Coronary artery (tissue), 2 donors: ENCODE measurements around the gene NRIP1.
A peak's percentile ranks its signal among the peaks of the same experiment; 100 is the strongest.

Source experiments
- DNase-seq: peaks from one replicate; pipeline ENCODE4 v3.0.0-alpha.2; 2017; ENCODE audit warnings: low spot score
- H3K27ac ChIP-seq, 2 donors: fragments of 200-600 bp; sonication (generic); one replicate each; pipeline ENCODE4 v1.5.1; 2016 to 2019
- H3K4me3 ChIP-seq: fragments of 200-600 bp; sonication (generic); 2 replicates; pipeline ENCODE4 v1.5.1; 2016; ENCODE audit warnings: mild to moderate bottlenecking, moderate library complexity
- TF ChIP-seq, protein P1 (sequence below): fragments of 200-600 bp; sonication (generic); IDR thresholded peaks from one replicate; pipeline ENCODE4 v1.5.1; 2019; ENCODE audit warnings: antibody characterized with exemption

Gene NRIP1

DNA sequence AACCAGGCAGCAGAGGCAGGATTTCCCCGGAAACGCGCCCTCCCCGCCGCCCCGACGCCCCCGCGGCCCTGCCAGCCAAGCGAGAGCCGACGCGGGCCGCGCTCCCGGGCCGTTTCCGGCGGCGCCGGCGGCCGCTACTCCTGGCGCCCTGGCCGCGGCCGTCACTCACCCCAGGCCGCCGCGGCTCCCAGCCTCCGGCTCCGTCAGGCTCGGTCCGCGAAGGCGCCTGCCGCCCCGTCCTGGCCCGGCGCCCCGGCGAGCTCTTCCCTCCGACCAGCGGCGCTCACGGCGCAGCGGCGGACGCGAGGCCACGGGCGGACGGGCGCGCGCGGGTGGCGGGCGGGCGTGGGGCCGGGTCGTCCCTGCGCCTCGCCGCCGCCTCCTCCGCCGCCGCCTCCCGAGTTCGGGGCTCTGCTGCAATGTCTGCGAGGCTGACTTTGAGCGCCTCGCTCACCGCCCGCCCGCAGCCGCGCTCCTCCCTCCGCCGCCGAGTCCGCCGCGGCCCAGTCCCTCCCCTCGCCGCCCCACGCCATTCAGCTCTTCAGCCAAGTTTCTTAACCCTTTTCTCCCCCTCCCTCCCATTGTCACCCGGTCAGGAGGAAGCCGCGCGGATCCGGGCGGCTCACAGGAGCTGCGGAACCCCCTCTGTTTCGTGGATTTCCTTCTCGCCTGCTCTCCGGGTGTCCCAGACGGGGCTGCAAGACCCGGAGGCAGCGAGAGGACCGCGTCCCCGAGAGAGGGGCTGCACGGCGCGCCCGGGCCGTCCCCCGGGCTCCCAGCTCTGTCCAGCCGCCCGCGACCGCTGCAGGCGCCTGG, at the start of gene NRIP1:
TSS of gene NRIP1 (minus strand) at position 425 of the 816 bp plus-strand sequence. CDS start 96,808 bp downstream, outside the sequence.
- TF ChIP-seq, protein P1, sequence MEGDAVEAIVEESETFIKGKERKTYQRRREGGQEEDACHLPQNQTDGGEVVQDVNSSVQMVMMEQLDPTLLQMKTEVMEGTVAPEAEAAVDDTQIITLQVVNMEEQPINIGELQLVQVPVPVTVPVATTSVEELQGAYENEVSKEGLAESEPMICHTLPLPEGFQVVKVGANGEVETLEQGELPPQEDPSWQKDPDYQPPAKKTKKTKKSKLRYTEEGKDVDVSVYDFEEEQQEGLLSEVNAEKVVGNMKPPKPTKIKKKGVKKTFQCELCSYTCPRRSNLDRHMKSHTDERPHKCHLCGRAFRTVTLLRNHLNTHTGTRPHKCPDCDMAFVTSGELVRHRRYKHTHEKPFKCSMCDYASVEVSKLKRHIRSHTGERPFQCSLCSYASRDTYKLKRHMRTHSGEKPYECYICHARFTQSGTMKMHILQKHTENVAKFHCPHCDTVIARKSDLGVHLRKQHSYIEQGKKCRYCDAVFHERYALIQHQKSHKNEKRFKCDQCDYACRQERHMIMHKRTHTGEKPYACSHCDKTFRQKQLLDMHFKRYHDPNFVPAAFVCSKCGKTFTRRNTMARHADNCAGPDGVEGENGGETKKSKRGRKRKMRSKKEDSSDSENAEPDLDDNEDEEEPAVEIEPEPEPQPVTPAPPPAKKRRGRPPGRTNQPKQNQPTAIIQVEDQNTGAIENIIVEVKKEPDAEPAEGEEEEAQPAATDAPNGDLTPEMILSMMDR, result no peak
- Histone ChIP-seq H3K4me3 (peak within 1 kb of the TSS; percentile 86), H3K27ac (peak within 1 kb of the TSS; percentile 97 to 98)
- DNase-seq, result peak; percentile 92

- no peak overlapping the region for H3K27ac ChIP-seq
- no peak overlapping the region for H3K4me3 ChIP-seq
- DNase-seq, result no peak
- TF ChIP-seq, protein P1, result no peak
These were observed 48.1 kb upstream of the NRIP1 start for GRCh38 chr21:15112858-15113257.

DNA sequence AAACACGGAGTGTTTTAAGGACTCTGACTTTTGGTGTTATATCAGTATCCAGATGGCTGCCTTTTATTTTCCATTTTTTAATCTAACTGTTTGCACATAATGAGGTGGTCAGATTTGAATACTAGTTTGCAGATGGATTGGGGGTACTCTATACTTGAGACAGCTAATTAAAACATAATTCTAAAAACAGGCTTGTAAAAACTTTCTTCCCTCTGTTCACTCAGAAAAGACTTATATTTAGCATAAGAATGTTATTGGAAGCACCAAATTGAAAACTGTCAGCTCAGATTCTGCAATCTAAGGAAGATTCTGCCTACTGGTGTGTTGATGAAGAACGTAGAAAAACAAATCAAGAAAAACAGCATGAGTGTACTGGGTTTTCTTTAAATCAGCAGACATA, 44.0 kb upstream of the NRIP1 start:
- Histone ChIP-seq H3K4me3 (no peak overlapping the region), H3K27ac (no peak overlapping the region)
- TF ChIP-seq, protein P1, result no peak
- no peak for DNase-seq

- Histone ChIP-seq H3K4me3 (no peak overlapping the region), H3K27ac (no peak overlapping the region)
- DNase-seq, result no peak
- TF ChIP-seq, protein P1, result no peak
These were observed 39.7 kb upstream of the NRIP1 start for GRCh38 chr21:15104470-15104869.

- Histone ChIP-seq H3K27ac (no peak overlapping the region), H3K4me3 (no peak overlapping the region)
- no peak for DNase-seq
- TF ChIP-seq, protein P1, result no peak
These were observed 34.1 kb upstream of the NRIP1 start for GRCh38 chr21:15098908-15099307.

GRCh38 chr21:15098181-15098580, 33.4 kb upstream of the NRIP1 start:
- DNase-seq, result no peak
- no peak overlapping the region for H3K4me3 ChIP-seq
- TF ChIP-seq, protein P1, result no peak

GRCh38 chr21:15097580-15097979, 32.8 kb upstream of the NRIP1 start:
- TF ChIP-seq, protein P1, result no peak
- no peak overlapping the region for H3K27ac ChIP-seq
- DNase-seq, result no peak
- H3K4me3 ChIP-seq, result no peak overlapping the region

More at GRCh38 chr21:15098181-15098580, 33.4 kb upstream of the NRIP1 start:
- H3K27ac ChIP-seq, result no peak overlapping the region
